Caco-2 (cell line): Measurements from ENCODE around the gene FN3KRP. TPM values are rescaled to one million over a fixed set of nuclear protein-coding genes. Genes with fewer than 3 reads are reported as not detected.

Experiments used
- BruUV-seq: library from RNA; stranded (reverse); fragments of 400-500 nt; replicated peaks from 2 replicates; lab custom pipeline; 2021; lab: Mats Ljungman, UMichigan
- CTCF ChIA-PET: fragments of 300-600 bp; sonication (Branson Sonifier 250); formaldehyde crosslinking; loops from one replicate; lab custom pipeline; 2022; ENCODE audit warnings: antibody characterized with exemption; lab: Charles Lee
- POLR2A ChIA-PET: fragments of 300-600 bp; sonication (Branson Sonifier 250); formaldehyde crosslinking; loops from one replicate; lab custom pipeline; 2022; ENCODE audit warnings: antibody characterized with exemption; lab: Charles Lee
- DNase-seq, 2 experiments: peaks; one replicate each; pipeline versions ENCODE4 v3.0.0 to v3.0.0-alpha.2; 2020 to 2022
- H3K27me3 ChIP-seq: replicated peaks from 2 replicates; pipeline ENCODE4 v1.6.0; 2011; ENCODE audit warnings: low read length; ENCODE audit not compliant: control insufficient read depth, insufficient read depth
- H3K36me3 ChIP-seq: 2 replicates; pipeline ENCODE4 v1.5.1; 2011; ENCODE audit warnings: low read length; ENCODE audit not compliant: control insufficient read depth, insufficient read depth
- H3K4me1 ChIP-seq: fragments of 250-450 bp; sonication (Bioruptor Pico); 2 replicates; pipeline ENCODE4 v1.5.1; 2020; ENCODE audit warnings: mild to moderate bottlenecking
- H3K4me3 ChIP-seq: 2 replicates; pipeline ENCODE4 v1.5.1; 2011; ENCODE audit warnings: low read depth, mild to moderate bottlenecking, control low read depth, low read length
- H3K9me3 ChIP-seq: fragments of 250-450 bp; sonication (Bioruptor Pico); 2 replicates; pipeline ENCODE4 v1.5.1; 2020; ENCODE audit warnings: mild to moderate bottlenecking, moderate library complexity
- H3K27ac Mint-ChIP-seq: one replicate; pipeline ENCODE4 v1.8.0; 2022; ENCODE audit warnings: mixed read lengths; ENCODE audit not compliant: unreplicated experiment
- H3K27me3 Mint-ChIP-seq: one replicate; pipeline ENCODE4 v1.8.0; 2022; ENCODE audit warnings: mixed read lengths; ENCODE audit not compliant: insufficient read depth, unreplicated experiment
- H3K36me3 Mint-ChIP-seq: one replicate; pipeline ENCODE4 v1.8.0; 2022; ENCODE audit warnings: mild to moderate bottlenecking, mixed read lengths; ENCODE audit not compliant: insufficient read depth, unreplicated experiment
- H3K4me1 Mint-ChIP-seq: one replicate; pipeline ENCODE4 v1.8.0; 2022; ENCODE audit warnings: low read depth, mixed read lengths; ENCODE audit not compliant: unreplicated experiment
- H3K4me3 Mint-ChIP-seq: one replicate; pipeline ENCODE4 v1.8.0; 2022; ENCODE audit warnings: mild to moderate bottlenecking, moderate library complexity, mixed read lengths; ENCODE audit not compliant: unreplicated experiment
- H3K9me3 Mint-ChIP-seq: one replicate; pipeline ENCODE4 v1.8.0; 2022; ENCODE audit warnings: mixed read lengths; ENCODE audit not compliant: unreplicated experiment
- intact Hi-C: fragments of 100-400 bp; cut with micrococcal nuclease; formaldehyde crosslinking; loops from one replicate; pipeline ENCODE4 v1.10.0; 2022; ENCODE audit not compliant: unreplicated experiment
- total RNA-seq: library from RNA; stranded (reverse); gene quantifications from 2 replicates; pipeline ENCODE4 v1.2.3, GENCODE V29; 2022
- TF ChIP-seq, protein P1 (sequence below), 2 experiments: fragments of 200-600 bp in 1 of 2; IDR thresholded peaks; 1 replicate in 1 of 2; 2 replicates in 1 of 2; pipeline versions ENCODE4 v1.5.1 to v1.8.0; 2011 to 2022; ENCODE audit warnings: antibody characterized with exemption in 1 of 2, control low read depth in 1 of 2, inconsistent platforms in 1 of 2, low read depth in 1 of 2, low read length in 1 of 2, mild to moderate bottlenecking in 1 of 2, moderate library complexity in 1 of 2; ENCODE audit not compliant: insufficient read depth in 1 of 2, severe bottlenecking in 1 of 2, unreplicated experiment in 1 of 2

Gene FN3KRP
- total RNA-seq, 1 experiment from 2014 or later: 53.6 TPM

GRCh38 chr17:82720204-82720603 is 3.7 kb downstream of the FN3KRP start:
- DNase-seq: no peak
- intact Hi-C loops: no loop called here
- POLR2A ChIA-PET: no interaction called here
- H3K4me3 Mint-ChIP-seq: no peak overlapping the region
- CTCF ChIA-PET: no interaction called here
- no TSS peak for BruUV-seq
- no peaks in the 10 kb centered on the region for H3K9me3 ChIP-seq
- peaks cover 10% of the 10 kb centered on the region for H3K4me1 Mint-ChIP-seq
- no peaks in the 10 kb centered on the region for H3K27me3 ChIP-seq
- H3K4me1 ChIP-seq: no peaks in the 10 kb centered on the region
- H3K4me3 ChIP-seq: no peak overlapping the region
- TF ChIP-seq, protein P1, sequence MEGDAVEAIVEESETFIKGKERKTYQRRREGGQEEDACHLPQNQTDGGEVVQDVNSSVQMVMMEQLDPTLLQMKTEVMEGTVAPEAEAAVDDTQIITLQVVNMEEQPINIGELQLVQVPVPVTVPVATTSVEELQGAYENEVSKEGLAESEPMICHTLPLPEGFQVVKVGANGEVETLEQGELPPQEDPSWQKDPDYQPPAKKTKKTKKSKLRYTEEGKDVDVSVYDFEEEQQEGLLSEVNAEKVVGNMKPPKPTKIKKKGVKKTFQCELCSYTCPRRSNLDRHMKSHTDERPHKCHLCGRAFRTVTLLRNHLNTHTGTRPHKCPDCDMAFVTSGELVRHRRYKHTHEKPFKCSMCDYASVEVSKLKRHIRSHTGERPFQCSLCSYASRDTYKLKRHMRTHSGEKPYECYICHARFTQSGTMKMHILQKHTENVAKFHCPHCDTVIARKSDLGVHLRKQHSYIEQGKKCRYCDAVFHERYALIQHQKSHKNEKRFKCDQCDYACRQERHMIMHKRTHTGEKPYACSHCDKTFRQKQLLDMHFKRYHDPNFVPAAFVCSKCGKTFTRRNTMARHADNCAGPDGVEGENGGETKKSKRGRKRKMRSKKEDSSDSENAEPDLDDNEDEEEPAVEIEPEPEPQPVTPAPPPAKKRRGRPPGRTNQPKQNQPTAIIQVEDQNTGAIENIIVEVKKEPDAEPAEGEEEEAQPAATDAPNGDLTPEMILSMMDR (IDR thresholded peaks at IDR 0.05; ENCODE audit: insufficient read depth in 1 of 2, low read depth in 1 of 2, low read length in 1 of 2, severe bottlenecking in 1 of 2, unreplicated experiment in 1 of 2): no peak
- H3K36me3 ChIP-seq: peaks cover 5% of the 10 kb centered on the region; the same call in 1 of the 2 replicates
- H3K27ac Mint-ChIP-seq: no peak overlapping the region
- H3K27me3 Mint-ChIP-seq: no peaks in the 10 kb centered on the region
- peaks cover 56% of the 10 kb centered on the region for H3K36me3 Mint-ChIP-seq
- no peaks in the 10 kb centered on the region for H3K9me3 Mint-ChIP-seq

GRCh38 chr17:82722341-82723013 is 6.0 kb downstream of the FN3KRP start:
- Histone ChIP-seq H3K4me3 (no peak overlapping the region), H3K36me3 (peaks cover 5% of the 10 kb centered on the region; the same call in 1 of the 2 replicates), H3K27me3 (no peaks in the 10 kb centered on the region), H3K9me3 (no peaks in the 10 kb centered on the region), H3K4me1 (no peaks in the 10 kb centered on the region)
- no peak for DNase-seq
- BruUV-seq: no TSS peak
- Mint-ChIP-seq H3K27ac (no peak overlapping the region), H3K4me1 (peaks cover 8% of the 10 kb centered on the region), H3K36me3 (peaks cover 62% of the 10 kb centered on the region), H3K4me3 (no peak overlapping the region), H3K9me3 (no peaks in the 10 kb centered on the region), H3K27me3 (no peaks in the 10 kb centered on the region)
- ChIA-PET CTCF (no interaction called here), POLR2A (no interaction called here)
- intact Hi-C loops: no loop called here
- TF ChIP-seq, protein P1 (IDR thresholded peaks at IDR 0.05; ENCODE audit: insufficient read depth in 1 of 2, low read depth in 1 of 2, low read length in 1 of 2, severe bottlenecking in 1 of 2, unreplicated experiment in 1 of 2): no peak

DNA sequence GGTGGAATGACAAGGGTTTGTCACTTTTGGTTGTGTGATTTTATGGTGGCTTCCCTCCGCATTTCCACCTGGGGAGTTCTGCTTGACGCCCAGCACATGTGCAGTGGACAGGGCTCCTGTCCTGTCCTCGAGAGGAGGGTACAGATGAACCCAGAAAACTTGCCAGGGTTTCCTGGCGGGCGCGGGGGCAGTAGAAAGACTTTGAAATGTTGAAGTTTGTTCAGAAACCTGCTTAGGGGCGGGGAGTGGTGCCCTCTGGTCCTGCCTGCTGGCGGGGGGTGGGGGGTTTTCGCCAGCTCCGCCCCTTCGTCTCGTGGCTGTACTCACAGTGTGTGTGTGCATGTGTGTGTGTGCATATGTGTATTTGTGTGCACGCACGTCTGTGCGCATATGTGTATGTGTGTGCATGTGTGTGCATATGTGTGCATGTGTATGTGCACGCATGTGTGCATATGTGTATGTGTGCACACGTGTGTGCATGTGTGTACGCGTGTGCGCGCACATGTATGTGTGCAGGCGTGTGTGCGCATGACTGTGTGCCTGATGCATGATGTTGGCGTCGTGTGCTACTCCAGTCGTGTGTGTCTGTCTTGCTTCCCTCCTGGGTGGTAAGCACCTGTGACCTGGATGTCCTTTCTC is 6.8 kb downstream of the FN3KRP start:
- Histone ChIP-seq H3K36me3 (peaks cover 5% of the 10 kb centered on the region; the same call in 1 of the 2 replicates), H3K4me1 (no peaks in the 10 kb centered on the region), H3K9me3 (no peaks in the 10 kb centered on the region), H3K4me3 (no peak overlapping the region), H3K27me3 (no peaks in the 10 kb centered on the region)
- TF ChIP-seq, protein P1 (IDR thresholded peaks at IDR 0.05; ENCODE audit: insufficient read depth in 1 of 2, low read depth in 1 of 2, low read length in 1 of 2, severe bottlenecking in 1 of 2, unreplicated experiment in 1 of 2): no peak
- DNase-seq: no peak
- no peaks in the 10 kb centered on the region for H3K4me1 Mint-ChIP-seq
- no peaks in the 10 kb centered on the region for H3K9me3 Mint-ChIP-seq
- H3K36me3 Mint-ChIP-seq: peaks cover 61% of the 10 kb centered on the region
- ChIA-PET CTCF (no interaction called here), POLR2A (no interaction called here)
- no peak overlapping the region for H3K4me3 Mint-ChIP-seq
- no peaks in the 10 kb centered on the region for H3K27me3 Mint-ChIP-seq
- BruUV-seq: no TSS peak
- intact Hi-C loops: no loop called here
- no peak overlapping the region for H3K27ac Mint-ChIP-seq
